Stimulated activated CD8-positive, alpha-beta memory T cell treated with anti-CD3 and anti-CD28 coated beads, Interleukin-12 subunit alpha, Interleukin-12 subunit beta, amount 100 ng/mL, for 24 hours (primary cell): ENCODE results near the gene HCN2.

Experiments used
- DNase-seq: peaks from one replicate; pipeline ENCODE4 v3.0.0-alpha.2; 2020; ENCODE audit errors: extremely low read depth

HCN2 gene

GRCh38 chr19:640606-641189, 51.0 kb downstream of the HCN2 start:
- DNase-seq = no peak

- no peak for DNase-seq
These were observed 52.0 kb downstream of the HCN2 start for GRCh38 chr19:641702-642101.

- no peak for DNase-seq
These were observed 53.4 kb downstream of the HCN2 start for GRCh38 chr19:642767-643727.

- no peak for DNase-seq
These were observed 54.1 kb downstream of the HCN2 start for GRCh38 chr19:643736-644135.

- DNase-seq = no peak
These were observed 54.7 kb downstream of the HCN2 start for GRCh38 chr19:644363-644762.

- no peak for DNase-seq
These were observed 55.1 kb downstream of the HCN2 start for GRCh38 chr19:644789-645188.

GRCh38 chr19:645912-646778, 56.5 kb downstream of the HCN2 start:
- DNase-seq = no peak

GRCh38 chr19:646779-647565, 57.3 kb downstream of the HCN2 start:
- no peak for DNase-seq

- no peak for DNase-seq
These were observed 58.0 kb downstream of the HCN2 start for GRCh38 chr19:647566-648284.

- DNase-seq = no peak
These were observed 58.6 kb downstream of the HCN2 start for GRCh38 chr19:648305-648704.

GRCh38 chr19:648904-649801, 59.5 kb downstream of the HCN2 start:
- DNase-seq = no peak

- DNase-seq = no peak
These were observed 60.4 kb downstream of the HCN2 start for GRCh38 chr19:650121-650520.

- DNase-seq = no peak
These were observed 61.6 kb downstream of the HCN2 start for GRCh38 chr19:651114-651818.

- no peak for DNase-seq
These were observed 62.3 kb downstream of the HCN2 start for GRCh38 chr19:651991-652390.

GRCh38 chr19:652467-653389, 63.0 kb downstream of the HCN2 start:
- no peak for DNase-seq

- DNase-seq = no peak
These were observed 63.7 kb downstream of the HCN2 start for GRCh38 chr19:653425-653824.

- no peak for DNase-seq
These were observed 66.0 kb downstream of the HCN2 start for GRCh38 chr19:655691-656090.
